Frontal cortex (tissue), 4 donors: ENCODE data around the gene MATN1. TPM values are rescaled to one million over a fixed set of nuclear protein-coding genes. Genes with fewer than 3 reads are reported as not detected.

Source experiments
- DNase-seq, 2 donors: peaks; one replicate each; pipeline ENCODE4 v3.0.0; 2012; ENCODE audit warnings: low spot score in 2 of 2
- FAIRE-seq: peaks from 2 replicates; lab custom pipeline; 2012; peaks lifted over from hg19 to GRCh38; lab: Jason Lieb, UNC
- total RNA-seq: library from RNA; depleted of rRNA; stranded (reverse); fragments of >200 nt; gene quantifications from one replicate; pipeline ENCODE4 v1.2.3, GENCODE V29; 2014
- donor health status: control.
- donor health status: control.
- donor health status: control.

MATN1 gene
- total RNA-seq, 1 donor from 2014 or later, result 0.41 TPM

DNA sequence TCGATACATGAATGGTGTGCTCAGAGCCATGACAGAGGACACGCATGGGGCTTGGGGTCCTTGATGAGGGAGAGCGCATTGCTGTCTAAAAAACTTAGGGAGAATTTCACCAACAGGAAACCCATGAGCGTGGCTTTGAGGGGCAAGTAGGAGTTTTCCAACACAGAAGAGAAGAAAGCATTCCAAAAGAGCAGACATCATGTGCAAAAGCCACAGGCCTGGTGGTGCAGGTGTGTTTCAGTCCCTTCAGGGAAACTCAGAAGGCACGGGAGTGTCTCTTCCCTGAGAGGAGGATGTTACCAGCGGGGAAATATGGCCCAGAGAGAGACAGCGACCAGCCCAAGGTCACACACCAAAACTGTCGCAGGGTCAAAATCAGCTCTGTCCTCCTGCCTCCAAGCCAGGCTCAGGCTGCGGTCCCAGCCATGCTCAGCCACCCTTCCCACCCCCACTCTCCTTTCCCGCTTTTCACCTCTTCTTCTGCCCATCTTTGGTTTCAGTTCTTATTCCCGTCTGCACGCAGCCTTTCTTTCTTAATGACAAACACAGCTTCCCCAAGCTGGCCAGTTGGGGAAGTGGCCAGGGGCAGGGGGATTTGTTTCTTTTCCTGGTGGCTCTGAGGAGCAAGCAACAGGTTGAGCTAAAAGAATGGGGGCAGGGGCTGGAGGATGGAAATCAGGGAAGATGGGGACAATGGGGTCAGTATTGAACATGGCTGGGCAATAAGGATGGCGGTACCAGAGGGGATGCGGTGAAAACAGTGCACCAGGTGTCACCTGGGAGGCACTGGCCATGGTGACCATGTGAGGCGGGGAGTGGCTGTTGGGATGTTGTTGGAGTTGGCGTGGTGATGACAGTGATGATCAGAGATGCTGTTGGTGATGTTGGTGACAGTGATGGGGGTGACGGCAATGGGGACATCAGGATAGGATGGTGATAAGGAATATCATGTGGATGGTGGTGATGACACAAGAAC is 23.9 kb upstream of the MATN1 start:
- FAIRE-seq (no peak), DNase-seq (no peak)

DNA sequence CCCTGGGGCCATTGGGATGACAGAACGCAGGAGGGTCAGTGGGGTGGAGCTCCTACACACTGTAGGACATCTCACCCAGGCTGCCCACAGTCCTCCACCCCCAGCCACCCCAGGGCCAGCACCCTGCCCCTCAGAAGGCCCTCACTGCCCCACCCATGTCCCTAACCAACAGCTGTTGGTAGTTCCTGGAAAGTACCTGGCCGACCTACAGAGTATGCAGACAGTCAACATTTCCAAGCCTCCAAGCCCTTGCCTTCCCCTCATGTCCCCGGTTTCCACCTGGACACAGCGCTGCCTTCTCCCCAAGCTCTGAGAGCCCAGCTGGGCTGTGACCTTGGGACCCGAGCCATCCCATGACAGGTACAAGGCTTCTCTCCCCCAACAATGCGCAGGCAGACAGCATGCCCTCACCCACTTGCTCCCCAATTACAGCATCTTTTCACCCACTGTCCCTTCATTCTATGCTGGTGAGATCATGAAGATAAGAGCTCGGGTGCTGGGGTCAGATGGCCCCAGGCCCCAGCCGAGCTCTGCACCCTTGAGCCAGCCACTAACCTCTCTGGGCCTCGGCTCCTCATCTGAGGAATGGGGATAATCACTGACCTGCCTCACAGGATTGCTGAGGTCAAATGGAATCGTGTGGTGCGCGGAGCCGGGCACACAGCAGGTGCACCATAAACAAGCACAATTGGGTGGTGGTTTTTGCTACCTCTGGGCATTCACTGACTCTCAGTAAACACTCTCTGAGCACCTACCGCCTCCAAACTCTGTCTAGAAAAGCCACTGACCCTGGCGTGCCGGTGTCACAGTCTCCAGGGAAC is 23.0 kb upstream of the MATN1 start:
- DNase-seq (no peak), FAIRE-seq (no peak)

DNA sequence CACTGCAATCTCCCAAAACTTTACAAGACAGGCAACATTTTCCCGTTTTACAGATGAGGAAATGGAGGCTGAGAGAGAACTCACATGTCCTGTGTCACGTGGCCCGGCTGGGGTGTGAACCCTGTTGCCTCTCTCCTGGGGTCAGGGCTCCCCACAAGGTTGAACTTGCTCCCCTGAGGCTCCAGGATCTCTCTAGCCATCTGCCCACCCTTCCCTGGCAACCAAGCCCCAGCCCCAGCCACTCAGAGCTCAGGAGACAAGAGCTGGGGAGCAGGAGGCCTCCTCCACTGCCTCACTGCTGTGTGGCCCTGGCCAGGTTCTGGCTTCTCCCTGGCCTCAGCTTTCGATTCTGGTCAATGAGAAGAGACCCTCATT is 22.4 kb upstream of the MATN1 start:
- FAIRE-seq (no peak), DNase-seq (no peak)

DNA sequence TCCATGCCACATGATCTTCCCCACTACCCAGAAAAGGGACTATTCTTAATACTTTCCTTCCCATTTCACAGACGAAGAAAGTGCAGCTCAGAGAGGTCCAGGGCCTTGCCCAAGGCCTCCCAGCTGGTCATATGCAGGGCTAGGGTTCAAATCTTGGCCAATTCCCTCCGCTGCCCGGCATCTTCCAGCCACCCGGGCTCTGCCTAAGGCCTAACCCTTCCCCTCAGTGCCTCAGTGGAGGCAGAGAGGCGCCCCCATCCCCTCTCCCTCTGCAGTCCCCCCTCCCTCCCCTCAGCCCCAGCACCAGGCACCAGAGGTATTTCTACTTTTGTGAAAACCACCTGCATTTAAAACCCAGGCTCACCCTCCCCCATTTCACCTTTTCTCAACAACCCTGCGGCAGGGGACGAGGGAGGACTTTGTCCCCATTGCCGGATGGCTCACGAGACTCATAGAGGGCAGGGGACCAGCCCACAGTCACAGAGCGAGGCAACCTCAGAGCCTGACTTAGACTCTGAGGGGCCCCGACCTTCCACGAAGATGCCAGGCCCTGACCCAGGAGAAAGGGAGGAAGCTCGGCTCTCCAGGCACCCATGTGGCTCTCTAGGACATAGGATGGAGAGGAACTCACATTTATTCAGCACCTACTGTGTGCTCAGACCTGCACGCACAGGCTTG is 21.9 kb upstream of the MATN1 start:
- no peak for FAIRE-seq
- DNase-seq, result no peak

DNA sequence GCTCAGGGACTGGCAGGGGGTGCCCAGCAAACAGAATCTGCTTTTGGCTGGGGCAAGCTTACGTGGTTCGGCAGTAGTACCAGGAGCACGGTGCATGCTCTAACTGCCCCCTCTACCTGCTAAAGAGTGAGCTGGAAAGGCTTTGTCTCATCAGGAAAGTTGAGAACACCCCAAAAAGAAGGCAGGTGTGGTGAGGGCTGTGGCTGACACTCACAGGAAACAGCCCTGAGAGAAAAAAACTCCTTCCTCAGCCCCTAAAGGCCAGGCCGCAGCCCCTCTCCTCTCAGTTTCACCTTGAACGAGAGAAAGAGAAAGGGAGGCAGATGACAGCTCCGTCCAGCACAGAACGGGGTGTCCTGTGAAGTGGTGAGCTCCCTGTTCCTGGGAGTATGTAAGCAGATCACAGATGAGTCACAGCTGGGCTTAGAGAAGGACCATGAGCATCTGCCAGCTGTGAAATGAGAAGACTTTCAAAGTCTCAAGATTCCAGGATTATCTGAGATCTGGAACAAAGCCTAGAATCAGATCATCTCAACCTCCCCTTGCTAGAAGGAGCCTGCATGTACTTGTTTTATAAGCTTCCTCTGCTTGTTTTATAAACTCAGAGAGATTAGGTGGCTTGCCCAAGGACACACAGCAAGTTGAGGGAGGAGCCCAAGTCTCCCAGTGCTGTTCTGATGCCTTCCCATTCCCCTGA is 20.8 kb upstream of the MATN1 start:
- FAIRE-seq (no peak), DNase-seq (no peak)

DNA sequence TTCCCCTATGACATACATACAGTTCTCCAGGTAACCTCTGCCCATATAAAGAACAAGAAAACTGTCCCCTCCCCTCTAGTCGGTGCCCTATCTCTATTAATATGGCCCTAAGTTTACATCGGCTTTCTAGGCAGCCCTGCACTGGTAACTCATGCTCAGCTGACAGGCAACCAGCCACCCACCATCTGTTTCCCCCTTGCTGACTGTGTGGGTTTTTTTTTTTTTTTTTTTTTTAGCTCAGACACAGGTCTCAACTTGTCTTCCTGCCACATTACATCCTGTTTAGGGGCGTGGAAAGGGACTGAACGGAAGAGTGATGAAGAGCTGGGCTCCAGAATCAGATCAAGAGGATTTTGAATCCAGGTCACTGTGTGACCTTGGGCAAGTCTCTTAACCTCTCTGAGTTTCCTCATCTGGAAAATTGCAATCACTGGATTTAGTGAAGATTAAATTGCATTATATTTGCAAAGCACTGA is 20.2 kb upstream of the MATN1 start:
- FAIRE-seq (no peak), DNase-seq (no peak)

DNA sequence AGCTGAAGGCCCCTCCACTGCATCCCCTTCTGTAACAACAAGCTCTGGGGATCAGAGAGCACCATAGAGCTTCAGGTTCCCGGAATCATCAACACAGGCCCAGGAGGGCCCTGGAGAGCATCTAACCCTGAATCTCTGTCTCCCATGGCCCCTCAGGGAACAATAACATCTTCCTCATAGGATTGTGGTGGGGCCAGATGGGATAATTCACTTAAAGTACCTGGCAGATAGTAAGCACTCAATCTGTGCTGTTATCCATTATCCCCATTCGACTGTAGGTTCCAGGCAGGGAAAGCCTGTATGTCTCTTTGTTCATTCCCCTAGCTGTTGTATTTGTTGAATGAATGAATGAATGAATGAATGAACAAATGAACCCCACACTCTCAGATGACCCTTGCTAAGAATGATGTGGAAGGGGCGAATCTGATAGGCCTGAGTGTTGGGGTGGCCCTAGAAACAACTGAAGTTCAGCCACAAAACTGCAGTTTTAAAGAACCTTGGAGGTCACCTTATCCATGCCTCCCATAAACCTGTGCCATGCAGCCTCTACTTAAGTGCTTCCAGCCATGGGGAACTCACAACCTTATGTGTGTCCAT is 19.7 kb upstream of the MATN1 start:
- DNase-seq (no peak), FAIRE-seq (no peak)

DNA sequence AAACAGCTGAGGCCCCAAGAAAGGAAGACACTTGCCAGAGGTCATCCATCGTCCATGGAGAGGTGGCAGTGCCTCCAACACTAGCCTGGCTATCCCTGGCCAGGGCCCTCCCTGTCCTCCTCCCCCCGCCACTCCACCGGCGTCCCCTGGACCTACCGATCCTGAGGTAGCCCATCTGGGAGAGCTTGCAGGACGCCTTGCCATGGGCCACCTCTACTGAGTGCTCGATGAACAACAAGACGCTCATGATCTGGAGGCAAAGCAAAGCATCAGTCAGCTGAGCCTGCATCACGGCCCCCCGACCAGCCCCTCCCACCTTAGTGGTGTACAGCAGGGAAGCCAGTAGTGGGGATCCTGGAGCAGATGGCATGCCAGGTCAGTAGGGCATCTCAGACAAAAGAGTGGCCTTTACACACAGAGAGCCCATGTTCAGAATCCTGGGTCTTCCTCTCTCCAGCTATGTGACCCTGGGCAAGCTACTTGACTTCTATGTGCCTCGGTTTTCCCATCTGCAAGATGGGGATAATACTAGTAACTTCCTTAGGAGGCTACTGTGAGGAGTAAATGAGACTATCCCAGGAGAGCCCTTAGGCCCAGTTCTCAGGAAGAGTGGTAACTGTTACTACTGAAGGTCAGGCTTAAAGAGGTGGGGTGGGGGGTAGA is 19.0 kb upstream of the MATN1 start:
- FAIRE-seq, result no peak
- DNase-seq, result no peak

DNA sequence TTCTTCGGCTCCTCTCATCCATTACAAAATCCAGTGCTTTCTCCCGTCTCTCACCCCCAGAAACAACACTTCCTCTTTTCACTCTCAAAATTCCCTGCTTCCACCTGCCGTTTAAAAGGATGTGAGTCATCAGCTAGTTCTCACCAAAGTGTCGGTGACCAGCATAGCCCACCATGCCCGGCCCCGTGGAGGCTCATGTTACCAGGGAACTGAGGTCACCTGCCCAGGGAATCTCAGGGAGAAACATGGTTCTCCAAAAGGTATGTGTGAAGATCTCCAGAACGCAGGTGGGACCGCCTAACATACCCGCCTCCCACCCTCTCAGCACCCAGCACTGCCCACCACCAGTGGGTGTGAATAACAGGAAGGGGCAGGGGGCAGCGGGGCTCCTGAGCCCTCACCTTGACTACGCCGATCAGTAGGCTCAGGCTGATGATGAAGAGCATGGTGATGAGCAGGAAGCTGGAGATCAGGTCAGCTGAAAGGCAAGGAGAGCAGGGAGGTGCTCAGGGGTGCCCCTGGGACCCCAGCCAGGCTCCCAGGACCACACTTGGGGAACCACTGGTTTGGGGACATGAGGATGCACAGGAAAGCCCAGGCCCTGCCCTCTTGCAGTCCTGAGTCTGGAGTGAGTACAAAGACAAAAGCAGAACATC is 18.0 kb upstream of the MATN1 start:
- DNase-seq (no peak), FAIRE-seq (no peak)

DNA sequence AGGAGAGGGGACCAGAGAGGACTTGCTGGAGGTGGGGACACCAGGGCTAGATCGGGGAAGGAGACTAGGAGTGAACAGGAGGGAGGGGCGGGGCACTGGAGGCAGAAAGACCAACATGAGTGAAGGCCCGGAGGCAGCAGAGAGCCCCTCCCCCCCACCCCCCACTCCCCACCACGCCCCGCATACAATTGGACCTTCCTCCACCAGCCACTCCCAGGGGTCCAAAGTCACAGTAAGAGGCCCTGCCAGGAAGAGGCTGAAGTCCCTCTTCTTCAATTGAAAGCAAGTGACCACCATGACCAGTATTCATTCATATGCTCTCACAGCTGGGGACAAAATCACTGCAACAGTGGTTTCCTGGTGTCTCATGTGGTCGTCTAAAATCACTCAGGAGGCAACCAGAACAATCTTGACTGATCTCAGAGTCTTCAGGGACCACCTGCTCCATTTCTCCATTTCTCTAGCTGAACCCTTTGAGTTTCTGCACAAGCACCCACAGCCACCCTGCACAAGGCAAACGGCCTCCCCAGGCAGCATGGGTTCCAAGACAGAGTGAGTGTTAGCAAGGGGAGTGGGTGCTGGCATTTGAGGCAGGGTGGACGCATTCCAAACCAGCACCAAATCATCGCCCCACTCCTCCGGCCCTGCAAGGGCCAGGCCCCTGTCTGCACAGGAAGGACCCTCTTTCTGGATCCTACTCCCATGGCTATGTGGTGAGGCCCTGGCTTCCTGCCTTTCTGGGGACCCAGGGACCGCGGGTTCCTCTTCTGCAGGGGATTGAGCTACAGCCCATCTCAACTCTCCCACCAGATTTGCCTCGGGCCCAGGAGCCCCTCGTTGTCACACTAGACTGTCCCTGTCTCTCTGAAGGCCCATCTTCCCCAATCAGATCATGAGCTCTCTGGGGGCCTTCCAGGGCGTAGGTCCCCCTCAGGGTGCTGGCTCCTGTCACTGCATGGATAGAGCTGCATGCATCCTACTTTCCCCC is 17.2 kb upstream of the MATN1 start:
- FAIRE-seq (no peak), DNase-seq (no peak)

DNA sequence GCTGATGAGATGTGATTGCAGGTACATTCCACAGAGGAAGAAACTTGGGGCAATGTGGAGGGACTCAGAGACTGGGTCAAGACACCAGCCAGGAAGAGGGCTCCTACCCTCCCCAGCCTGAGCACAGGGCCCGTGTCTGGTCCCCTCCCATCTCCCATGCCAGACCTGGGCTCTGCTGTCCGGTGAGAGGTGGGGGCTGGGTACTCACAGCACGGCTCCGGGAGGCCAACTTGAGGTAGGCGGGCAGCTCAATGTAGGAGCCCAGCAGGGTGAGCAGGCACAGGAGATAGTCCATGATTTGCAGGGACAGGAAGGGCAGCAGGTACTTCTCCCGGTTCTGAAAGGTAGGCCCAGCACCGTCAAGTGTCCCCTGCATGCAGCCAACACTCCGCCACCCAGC is 16.2 kb upstream of the MATN1 start:
- FAIRE-seq (no peak), DNase-seq (no peak)

DNA sequence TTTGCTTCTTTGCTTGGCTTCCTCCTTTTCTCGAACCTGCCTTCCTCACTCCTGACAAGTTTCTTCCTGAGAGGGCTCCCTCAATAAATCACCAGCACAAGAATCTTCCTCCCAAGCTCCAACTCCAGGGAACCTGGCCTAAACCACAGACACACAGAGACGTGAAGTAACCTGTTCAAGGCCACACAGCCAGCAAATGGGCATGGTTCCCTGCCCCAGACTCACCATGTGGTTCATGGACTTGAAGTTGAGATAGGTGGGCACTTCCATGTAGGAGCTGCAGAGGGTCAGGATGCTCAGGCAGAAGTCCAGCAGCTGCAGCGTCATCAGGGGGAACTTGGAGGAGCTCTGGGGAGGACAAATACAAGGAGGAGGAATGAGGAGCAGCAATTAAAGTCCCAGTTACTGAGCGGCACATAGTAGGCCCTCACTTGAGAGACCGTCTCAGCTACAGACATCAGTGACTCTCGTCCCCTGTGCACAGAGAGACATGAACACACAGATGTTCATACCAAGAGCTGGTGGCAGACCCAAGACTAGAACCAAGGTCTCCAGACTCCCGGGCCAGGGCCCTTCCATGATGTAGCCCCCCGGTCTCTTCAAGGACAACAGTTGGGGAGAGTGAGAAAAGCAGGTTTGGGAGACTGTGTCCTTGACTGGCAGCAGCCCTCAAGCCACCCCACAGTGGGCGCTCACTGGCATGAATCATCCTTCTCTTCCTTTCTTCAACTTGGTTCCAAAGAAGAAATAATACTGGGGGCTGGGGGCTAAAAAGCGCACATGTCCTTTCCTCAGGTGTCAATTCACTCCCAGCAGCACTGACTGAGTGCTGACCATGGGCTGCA is 15.6 kb upstream of the MATN1 start:
- DNase-seq (no peak), FAIRE-seq (no peak)

DNA sequence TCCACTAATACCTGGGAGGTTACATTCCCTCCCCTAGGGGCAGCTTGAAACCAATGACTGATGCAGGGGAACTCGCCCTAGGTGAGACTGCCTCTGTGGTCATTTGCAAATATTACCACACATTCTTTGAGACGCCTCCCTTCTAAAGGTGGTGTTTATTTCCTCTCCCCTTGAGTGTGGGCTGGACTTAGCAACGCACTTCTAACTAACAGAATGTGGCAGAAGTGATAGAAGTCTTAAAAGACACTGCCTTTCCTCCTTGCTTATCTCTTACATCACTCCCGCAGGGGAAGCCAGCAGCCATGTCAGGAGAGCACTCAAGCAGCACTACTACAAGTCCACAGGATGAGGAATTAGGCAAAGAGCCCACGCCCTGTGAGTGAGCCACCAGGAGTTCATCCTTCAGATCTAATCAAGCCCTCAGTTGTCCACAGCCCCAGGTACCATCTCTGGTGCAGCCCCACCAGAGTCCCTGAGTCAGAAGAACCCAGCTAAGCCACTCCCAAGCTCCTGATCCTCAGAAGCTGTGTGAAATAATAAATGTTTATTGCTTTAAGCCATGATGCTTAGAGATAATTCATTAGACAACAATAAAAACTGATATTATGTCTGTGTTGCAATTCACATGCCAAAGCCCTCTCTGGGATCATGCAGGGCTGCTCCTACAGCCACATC is 14.8 kb upstream of the MATN1 start:
- DNase-seq, result no peak
- no peak for FAIRE-seq

DNA sequence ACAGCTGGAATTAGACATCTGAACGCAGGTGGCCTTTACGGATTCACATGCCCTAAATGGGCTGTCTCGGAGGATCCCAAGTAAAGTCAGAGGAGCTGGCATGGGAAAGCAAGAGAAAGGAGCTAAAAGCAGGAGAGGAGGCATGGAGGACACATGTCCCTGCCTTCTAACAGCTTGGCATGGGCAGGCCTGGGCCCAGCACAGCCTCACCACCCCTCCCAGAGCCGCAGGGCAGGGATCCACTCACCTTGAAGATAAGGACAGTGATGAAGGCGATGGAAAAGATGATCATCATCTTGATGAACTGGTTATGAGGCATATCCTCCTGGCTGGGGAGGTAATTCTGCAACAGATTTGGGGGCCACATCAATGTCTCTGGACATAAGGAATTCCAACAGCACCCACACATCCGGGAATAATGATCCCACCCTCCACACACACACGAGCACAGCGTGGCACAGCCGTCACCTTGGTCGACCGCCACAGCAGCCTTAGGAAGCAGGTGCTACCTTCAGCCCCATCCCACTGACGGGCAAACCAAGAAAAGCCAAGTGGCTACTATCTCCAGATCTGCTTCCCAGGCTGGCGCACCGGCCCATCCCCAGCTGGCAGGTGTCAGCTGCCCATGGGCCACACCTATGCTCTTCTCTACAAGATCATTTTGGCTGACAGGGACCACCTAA is 14.1 kb upstream of the MATN1 start:
- FAIRE-seq (no peak), DNase-seq (no peak)
